Endothelial cell of umbilical vein (primary cell): ENCODE data around the gene GPR146. TPM values are rescaled to one million over a fixed set of nuclear protein-coding genes. Genes with fewer than 3 reads are reported as not detected.

Source experiments
- BruUV-seq: library from RNA; stranded (reverse); fragments of 400-500 nt; replicated peaks from 2 replicates; lab custom pipeline; 2021; lab: Mats Ljungman, UMichigan
- CTCF ChIA-PET: fragments of 300-600, 350-600 bp; sonication (Branson Sonifier 250); formaldehyde crosslinking; loops from one replicate; lab custom pipeline; 2021; ENCODE audit warnings: antibody characterized with exemption, inconsistent platforms; lab: Charles Lee
- POLR2A ChIA-PET: fragments of 300-600, 350-600 bp; sonication (Branson Sonifier 250); formaldehyde crosslinking; loops from one replicate; lab custom pipeline; 2021; ENCODE audit warnings: antibody characterized with exemption, inconsistent platforms; lab: Charles Lee
- DNase-seq: peaks from one replicate; pipeline ENCODE4 v3.0.0-alpha.2; 2011; ENCODE audit warnings: low read depth, low spot score
- FAIRE-seq: peaks from 2 replicates; lab custom pipeline; 2011; peaks lifted over from hg19 to GRCh38; lab: Jason Lieb, UNC
- H2AFZ ChIP-seq: 2 replicates; pipeline ENCODE4 v1.6.0; 2012; ENCODE audit warnings: low read depth, low read length, control low read depth, inconsistent platforms
- H3K27ac ChIP-seq: 2 replicates; pipeline ENCODE4 v1.5.1; 2011; ENCODE audit warnings: low read depth, mild to moderate bottlenecking, control low read depth, low read length, moderate library complexity; ENCODE audit not compliant: insufficient read depth
- H3K27me3 ChIP-seq, 2 experiments: 2 replicates each; pipeline versions ENCODE4 v1.6.0 to v1.6.1; 2011; ENCODE audit warnings: low read length in 2 of 2, mixed read lengths in 1 of 2; ENCODE audit not compliant: control insufficient read depth in 2 of 2, insufficient read depth in 2 of 2
- H3K36me3 ChIP-seq, 2 experiments: 2 replicates in 1 of 2; 3 replicates in 1 of 2; pipeline ENCODE4 v1.5.1; 2011; ENCODE audit warnings: low read length in 2 of 2, mild to moderate bottlenecking in 1 of 2, moderate library complexity in 1 of 2; ENCODE audit not compliant: control insufficient read depth in 2 of 2, insufficient read depth in 2 of 2; ENCODE audit errors: extremely low read depth in 1 of 2
- H3K4me1 ChIP-seq: 3 replicates; pipeline ENCODE4 v1.5.1; 2011; ENCODE audit warnings: mild to moderate bottlenecking, low read length; ENCODE audit not compliant: control insufficient read depth, insufficient read depth; ENCODE audit errors: extremely low read depth
- H3K4me2 ChIP-seq: 2 replicates; pipeline ENCODE4 v1.6.1; 2011; ENCODE audit warnings: low read length, control low read depth, mixed read lengths; ENCODE audit not compliant: insufficient read depth
- H3K4me3 ChIP-seq, 3 experiments: fragments of 200-600 bp in 1 of 3; sonication (generic), shearing (Covaris generic) in 1 of 3; replicated peaks in 1 of 3; 2 replicates each; pipeline ENCODE4 v1.5.1; 2011 to 2016; ENCODE audit warnings: control low read depth in 3 of 3, low read length in 3 of 3, mild to moderate bottlenecking in 2 of 3, inconsistent platforms in 1 of 3, low read depth in 1 of 3, moderate library complexity in 1 of 3; ENCODE audit not compliant: insufficient read depth in 1 of 3
- H3K79me2 ChIP-seq: 2 replicates; pipeline ENCODE4 v1.6.0; 2012; ENCODE audit warnings: low read length, inconsistent platforms; ENCODE audit not compliant: control insufficient read depth, insufficient read depth
- H3K9ac ChIP-seq: replicated peaks from 2 replicates; pipeline ENCODE3; 2011; ENCODE audit warnings: low read length, control low read depth; ENCODE audit not compliant: insufficient read depth; ENCODE audit errors: extremely low read depth
- H3K9me1 ChIP-seq: replicated peaks from 3 replicates; pipeline ENCODE4 v1.6.0; 2011; ENCODE audit warnings: mild to moderate bottlenecking, low read length; ENCODE audit not compliant: control insufficient read depth, insufficient read depth; ENCODE audit errors: extremely low read depth
- H3K9me3 ChIP-seq: replicated peaks from 2 replicates; pipeline ENCODE4 v1.5.1; 2012; ENCODE audit warnings: low read length, inconsistent platforms; ENCODE audit not compliant: control insufficient read depth, insufficient read depth
- H4K20me1 ChIP-seq: replicated peaks from 2 replicates; pipeline ENCODE3; 2011; ENCODE audit warnings: mild to moderate bottlenecking, low read length; ENCODE audit not compliant: control insufficient read depth, insufficient read depth; ENCODE audit errors: extremely low read depth
- CTCF ChIP-seq, 2 donors: IDR thresholded peaks; 1 replicate in 1 of 2; 2 replicates in 1 of 2; pipeline ENCODE4 v1.5.1; 2011; ENCODE audit warnings: low read length in 2 of 2, mild to moderate bottlenecking in 2 of 2, moderate library complexity in 2 of 2, control low read depth in 1 of 2, inconsistent platforms in 1 of 2, low read depth in 1 of 2; ENCODE audit not compliant: insufficient read depth in 1 of 2; ENCODE audit errors: extremely low read depth in 1 of 2
- EZH2 ChIP-seq: IDR thresholded peaks from 2 replicates; pipeline ENCODE4 v1.6.1; 2012; ENCODE audit warnings: borderline replicate concordance, low read depth, mild to moderate bottlenecking, moderate library complexity, low read length, inconsistent platforms; ENCODE audit not compliant: severe bottlenecking
- FOS ChIP-seq: IDR thresholded peaks from 2 replicates; pipeline ENCODE4 v1.6.1; 2011; ENCODE audit warnings: mild to moderate bottlenecking, low read length, moderate library complexity, borderline replicate concordance; ENCODE audit not compliant: insufficient read depth
- GATA2 ChIP-seq: IDR thresholded peaks from 2 replicates; pipeline ENCODE4 v1.7.0; 2011; ENCODE audit warnings: low read depth, mild to moderate bottlenecking, moderate library complexity, mixed read lengths, low read length; ENCODE audit not compliant: insufficient read length, insufficient read depth
- JUN ChIP-seq: IDR thresholded peaks from 2 replicates; pipeline ENCODE4 v1.6.1; 2011; ENCODE audit warnings: borderline replicate concordance, low read depth; ENCODE audit not compliant: insufficient read length, insufficient read depth
- MAX ChIP-seq: IDR thresholded peaks from 2 replicates; pipeline ENCODE4 v1.6.1; 2011; ENCODE audit not compliant: insufficient read depth, insufficient read length
- MYC ChIP-seq: IDR thresholded peaks from one replicate; pipeline ENCODE4 v1.6.1; 2011; ENCODE audit warnings: mild to moderate bottlenecking, low read depth, low read length
- POLR2A ChIP-seq: IDR thresholded peaks from 2 replicates; pipeline ENCODE4 v1.6.1; 2012; ENCODE audit warnings: low read depth, mild to moderate bottlenecking, control low read depth, low read length
- POLR2AphosphoS5 ChIP-seq: IDR thresholded peaks from 2 replicates; pipeline ENCODE4 v1.6.1; 2012; ENCODE audit warnings: low read depth, mild to moderate bottlenecking, control low read depth, low read length, moderate library complexity; ENCODE audit not compliant: insufficient read depth
- dilution Hi-C: fragments of 300-500 bp; cut with MboI; formaldehyde crosslinking; loops from one replicate; pipeline ENCODE4 v1.15.0; 2019; ENCODE audit warnings: low sequenced_read_pairs; ENCODE audit not compliant: extremely low pct_ligation_motif_present
- intact Hi-C: fragments of 100-400 bp; cut with micrococcal nuclease; formaldehyde crosslinking; loops from one replicate; pipeline ENCODE4 v1.10.0; 2022
- polyA plus RNA-seq, 4 experiments: library from polyadenylated mRNA; depleted of rRNA in 3 of 4; stranded (reverse) in 3 of 4; unstranded in 1 of 4; fragments of >200 nt; gene quantifications; 2 replicates each; pipeline versions ENCODE4 v1.2.1 to v1.2.3, GENCODE V29; 2011 to 2012; ENCODE audit warnings: missing spikeins in 1 of 4
- total RNA-seq: library from RNA; stranded (reverse); gene quantifications from 2 replicates; pipeline ENCODE4 v1.2.3, GENCODE V29; 2021

GPR146 gene
- total and polyA plus RNA-seq, 2 donors (not counting 3 experiments of a cell fraction or from before 2014, with no cell fraction given) = 18.5 to 44.8 TPM

GRCh38 chr7:1059200-1060091 is 15.1 kb downstream of the GPR146 start:
- peak; percentile 55 for FAIRE-seq
- peak overlapping the region; percentile 47 for H3K9ac ChIP-seq
- no peaks in the 10 kb centered on the region for H4K20me1 ChIP-seq
- no peaks in the 10 kb centered on the region for H3K27me3 ChIP-seq
- POLR2A ChIA-PET = no interaction called here
- DNase-seq = peak; percentile 64
- H3K9me3 ChIP-seq = no peaks in the 10 kb centered on the region
- H3K9me1 ChIP-seq = no peaks in the 10 kb centered on the region
- H2AFZ ChIP-seq = no peak overlapping the region
- intact Hi-C loops (loop anchor here (1.0 to 5.0 kb wide), 3 partner anchors 15 to 152 kb away; partner anchors contain the start of gene GPR146), dilution Hi-C loops (no loop called here)
- TF ChIP-seq CTCF (IDR thresholded peaks at IDR 0.05; ENCODE audit: extremely low read depth in 1 of 2, insufficient read depth in 1 of 2, low read depth in 1 of 2, low read length in 2 of 2) = no peak
- no peak for TF ChIP-seq POLR2A
- TF ChIP-seq JUN = no peak
- no peak for TF ChIP-seq FOS
- no peak for TF ChIP-seq MAX
- TF ChIP-seq EZH2 = no peak
- no peak for TF ChIP-seq GATA2
- TF ChIP-seq MYC = no peak
- TF ChIP-seq POLR2AphosphoS5 = no peak
- no peaks in the 10 kb centered on the region for H3K79me2 ChIP-seq
- CTCF ChIA-PET = interaction anchor here (1.1 to 3.9 kb wide), 6 partner anchors 15 to 67 kb away, joined by 3 to 27 read pairs (median 13); partner anchors contain the start of gene GPR146
- H3K36me3 ChIP-seq = peaks cover 0 to 10% of the 10 kb centered on the region in 2 experiments
- no TSS peak for BruUV-seq
- peaks cover 31% of the 10 kb centered on the region for H3K4me1 ChIP-seq
- no peak overlapping the region for H3K4me3 ChIP-seq
- H3K4me2 ChIP-seq = peak overlapping the region; percentile 62
- H3K27ac ChIP-seq = peak overlapping the region; percentile 49
